ENCODE measurements around the gene NAT14.
A peak's percentile ranks its signal among the peaks of the same experiment; 100 is the strongest.
"Not testable (repeated sequence)": the region's sequence is repeated elsewhere in the genome, so short reads cannot be mapped to it uniquely, and the experiment has no call there.

The NAT14 gene

GRCh38 chr19:55529636-55530234, 44.7 kb downstream of the NAT14 start:
- no peaks in the 10 kb centered on the region for H3K9me3 ChIP-seq (ENCODE audit: severe bottlenecking)
- TF ChIP-seq, protein P1, sequence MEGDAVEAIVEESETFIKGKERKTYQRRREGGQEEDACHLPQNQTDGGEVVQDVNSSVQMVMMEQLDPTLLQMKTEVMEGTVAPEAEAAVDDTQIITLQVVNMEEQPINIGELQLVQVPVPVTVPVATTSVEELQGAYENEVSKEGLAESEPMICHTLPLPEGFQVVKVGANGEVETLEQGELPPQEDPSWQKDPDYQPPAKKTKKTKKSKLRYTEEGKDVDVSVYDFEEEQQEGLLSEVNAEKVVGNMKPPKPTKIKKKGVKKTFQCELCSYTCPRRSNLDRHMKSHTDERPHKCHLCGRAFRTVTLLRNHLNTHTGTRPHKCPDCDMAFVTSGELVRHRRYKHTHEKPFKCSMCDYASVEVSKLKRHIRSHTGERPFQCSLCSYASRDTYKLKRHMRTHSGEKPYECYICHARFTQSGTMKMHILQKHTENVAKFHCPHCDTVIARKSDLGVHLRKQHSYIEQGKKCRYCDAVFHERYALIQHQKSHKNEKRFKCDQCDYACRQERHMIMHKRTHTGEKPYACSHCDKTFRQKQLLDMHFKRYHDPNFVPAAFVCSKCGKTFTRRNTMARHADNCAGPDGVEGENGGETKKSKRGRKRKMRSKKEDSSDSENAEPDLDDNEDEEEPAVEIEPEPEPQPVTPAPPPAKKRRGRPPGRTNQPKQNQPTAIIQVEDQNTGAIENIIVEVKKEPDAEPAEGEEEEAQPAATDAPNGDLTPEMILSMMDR (IDR thresholded peaks at IDR 0.05; ENCODE audit: low read depth, low read length) = no peak
- no peak overlapping the region for H3K4me3 ChIP-seq (ENCODE audit: low read depth, low read length)
- no peak for DNase-seq
- H3K27me3 ChIP-seq (ENCODE audit: insufficient read depth, low read depth, severe bottlenecking) = no peaks in the 10 kb centered on the region
- no peaks in the 10 kb centered on the region for H3K36me3 ChIP-seq
- peak overlapping the region; percentile 80 for H3K27ac ChIP-seq

GRCh38 chr19:55530996-55531395, 46.0 kb downstream of the NAT14 start:
- Histone ChIP-seq H3K4me3 (ENCODE audit: low read depth, low read length) (no peak overlapping the region), H3K9me3 (ENCODE audit: severe bottlenecking) (no peaks in the 10 kb centered on the region), H3K36me3 (no peaks in the 10 kb centered on the region), H3K27me3 (ENCODE audit: insufficient read depth, low read depth, severe bottlenecking) (no peaks in the 10 kb centered on the region), H3K27ac (no peak overlapping the region; the same call in 1 of the 2 replicates)
- DNase-seq = no peak
- TF ChIP-seq, protein P1 (IDR thresholded peaks at IDR 0.05; ENCODE audit: low read depth, low read length) = no peak

GRCh38 chr19:55534280-55534679, 49.3 kb downstream of the NAT14 start:
- H3K27ac ChIP-seq; DNase-seq; H3K27me3 ChIP-seq (ENCODE audit: insufficient read depth, low read depth, severe bottlenecking); H3K9me3 ChIP-seq (ENCODE audit: severe bottlenecking); H3K4me3 ChIP-seq (ENCODE audit: low read depth, low read length); H3K36me3 ChIP-seq: not testable (repeated sequence)

GRCh38 chr19:55535173-55535964, 50.4 kb downstream of the NAT14 start:
- Histone ChIP-seq H3K27ac (no peak overlapping the region), H3K36me3 (no peaks in the 10 kb centered on the region), H3K27me3 (ENCODE audit: insufficient read depth, low read depth, severe bottlenecking) (no peaks in the 10 kb centered on the region), H3K4me3 (ENCODE audit: low read depth, low read length) (no peak overlapping the region), H3K9me3 (ENCODE audit: severe bottlenecking) (no peaks in the 10 kb centered on the region)
- TF ChIP-seq, protein P1 (IDR thresholded peaks at IDR 0.05; ENCODE audit: low read depth, low read length) = no peak
- DNase-seq = no peak

GRCh38 chr19:55535965-55536350, 51.0 kb downstream of the NAT14 start:
- Histone ChIP-seq H3K4me3 (ENCODE audit: low read depth, low read length) (no peak overlapping the region), H3K27ac (no peak overlapping the region), H3K36me3 (no peaks in the 10 kb centered on the region), H3K9me3 (ENCODE audit: severe bottlenecking) (no peaks in the 10 kb centered on the region), H3K27me3 (ENCODE audit: insufficient read depth, low read depth, severe bottlenecking) (no peaks in the 10 kb centered on the region)
- TF ChIP-seq, protein P1 (IDR thresholded peaks at IDR 0.05; ENCODE audit: low read depth, low read length) = no peak
- DNase-seq = no peak

DNA sequence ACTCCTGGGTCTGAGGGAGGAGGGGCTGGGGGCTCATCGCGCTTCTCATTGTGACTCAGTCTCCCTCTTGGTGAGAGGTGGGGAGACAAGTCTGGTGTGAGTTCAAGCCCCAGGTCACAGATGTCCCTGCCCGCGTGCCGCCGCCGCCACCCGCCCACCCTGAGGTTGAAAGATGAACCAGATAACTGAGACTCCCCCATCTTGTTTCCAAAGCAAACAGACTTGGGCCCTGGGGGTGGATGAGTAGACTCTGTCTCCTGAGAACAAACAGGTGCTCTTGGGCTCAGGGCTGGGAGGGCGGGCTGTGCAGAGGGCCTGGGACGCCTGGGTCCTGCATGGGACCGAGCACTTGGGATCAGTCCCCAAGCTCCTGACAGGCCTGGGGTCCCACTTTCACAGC, 51.4 kb downstream of the NAT14 start:
- DNase-seq = no peak
- Histone ChIP-seq H3K36me3 (no peaks in the 10 kb centered on the region), H3K4me3 (ENCODE audit: low read depth, low read length) (no peak overlapping the region), H3K27me3 (ENCODE audit: insufficient read depth, low read depth, severe bottlenecking) (no peaks in the 10 kb centered on the region), H3K9me3 (ENCODE audit: severe bottlenecking) (no peaks in the 10 kb centered on the region), H3K27ac (no peak overlapping the region)
- TF ChIP-seq, protein P1 (IDR thresholded peaks at IDR 0.05; ENCODE audit: low read depth, low read length) = no peak

All from WERI-Rb-1 (cell line).